ENCODE results near the gene PRUNE1.

The PRUNE1 gene

GRCh38 chr1:151013518-151013917 is 5.3 kb downstream of the PRUNE1 start:
- no peak for TF ChIP-seq CTCF (IDR thresholded peaks at IDR 0.05; ENCODE audit: borderline replicate concordance, insufficient read depth, low read depth, low read length)
- H3K4me3 ChIP-seq (ENCODE audit: low read depth, low read length): no peak overlapping the region

- peak; percentile 85 for TF ChIP-seq CTCF (IDR thresholded peaks at IDR 0.05; ENCODE audit: borderline replicate concordance, insufficient read depth, low read depth, low read length)
- no peak overlapping the region for H3K4me3 ChIP-seq (ENCODE audit: low read depth, low read length)
Observed at GRCh38 chr1:151024540-151025146, 16.4 kb downstream of the PRUNE1 start.

- no peak for TF ChIP-seq CTCF (IDR thresholded peaks at IDR 0.05; ENCODE audit: borderline replicate concordance, insufficient read depth, low read depth, low read length)
- H3K4me3 ChIP-seq (ENCODE audit: low read depth, low read length): no peak overlapping the region
Observed at GRCh38 chr1:151026460-151026859, 18.2 kb downstream of the PRUNE1 start.

- no peak for TF ChIP-seq CTCF (IDR thresholded peaks at IDR 0.05; ENCODE audit: borderline replicate concordance, insufficient read depth, low read depth, low read length)
- no peak overlapping the region for H3K4me3 ChIP-seq (ENCODE audit: low read depth, low read length)
Observed at GRCh38 chr1:151032164-151032563, 23.9 kb downstream of the PRUNE1 start.

- TF ChIP-seq CTCF (IDR thresholded peaks at IDR 0.05; ENCODE audit: borderline replicate concordance, insufficient read depth, low read depth, low read length): no peak
- H3K4me3 ChIP-seq (ENCODE audit: low read depth, low read length): no peak overlapping the region
Observed at GRCh38 chr1:151035167-151035566, 26.9 kb downstream of the PRUNE1 start.

- H3K4me3 ChIP-seq (ENCODE audit: low read depth, low read length): no peak within 1 kb of the TSS
- no peak for TF ChIP-seq CTCF (IDR thresholded peaks at IDR 0.05; ENCODE audit: borderline replicate concordance, insufficient read depth, low read depth, low read length)
Observed at GRCh38 chr1:151036356-151036755, 28.1 kb downstream of the PRUNE1 start, which contains the start of gene BNIPL. BNIPL (plus strand) TSS chr1:151036586; CDS start chr1:151036726, 140 bp downstream.

- TF ChIP-seq CTCF (IDR thresholded peaks at IDR 0.05; ENCODE audit: borderline replicate concordance, insufficient read depth, low read depth, low read length): no peak
- no peak overlapping the region for H3K4me3 ChIP-seq (ENCODE audit: low read depth, low read length)
Observed at GRCh38 chr1:151037032-151037431, 28.8 kb downstream of the PRUNE1 start.
